ENCODE data around the gene MCTP1.

DNA sequence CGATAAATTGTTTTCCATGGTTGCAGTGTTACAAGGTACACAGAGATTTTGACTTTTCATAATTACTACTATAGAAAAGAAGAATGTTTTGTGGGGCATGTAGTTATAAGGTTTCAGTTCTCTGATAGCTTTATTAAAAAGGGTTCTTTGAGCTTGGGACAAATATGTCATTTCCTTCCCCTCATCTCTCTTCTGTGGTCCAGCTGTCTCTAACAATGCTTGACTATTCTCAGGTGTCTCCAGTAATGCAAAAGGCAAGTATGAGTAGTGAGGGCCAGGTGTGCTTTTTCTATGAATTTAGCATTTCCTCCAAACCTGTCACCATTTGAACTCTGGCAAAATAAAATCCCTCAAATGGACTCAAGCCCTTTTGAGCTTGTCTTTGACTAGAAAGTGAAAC lies 582.2 kb downstream of the MCTP1 start:
- TF ChIP-seq, protein P1, sequence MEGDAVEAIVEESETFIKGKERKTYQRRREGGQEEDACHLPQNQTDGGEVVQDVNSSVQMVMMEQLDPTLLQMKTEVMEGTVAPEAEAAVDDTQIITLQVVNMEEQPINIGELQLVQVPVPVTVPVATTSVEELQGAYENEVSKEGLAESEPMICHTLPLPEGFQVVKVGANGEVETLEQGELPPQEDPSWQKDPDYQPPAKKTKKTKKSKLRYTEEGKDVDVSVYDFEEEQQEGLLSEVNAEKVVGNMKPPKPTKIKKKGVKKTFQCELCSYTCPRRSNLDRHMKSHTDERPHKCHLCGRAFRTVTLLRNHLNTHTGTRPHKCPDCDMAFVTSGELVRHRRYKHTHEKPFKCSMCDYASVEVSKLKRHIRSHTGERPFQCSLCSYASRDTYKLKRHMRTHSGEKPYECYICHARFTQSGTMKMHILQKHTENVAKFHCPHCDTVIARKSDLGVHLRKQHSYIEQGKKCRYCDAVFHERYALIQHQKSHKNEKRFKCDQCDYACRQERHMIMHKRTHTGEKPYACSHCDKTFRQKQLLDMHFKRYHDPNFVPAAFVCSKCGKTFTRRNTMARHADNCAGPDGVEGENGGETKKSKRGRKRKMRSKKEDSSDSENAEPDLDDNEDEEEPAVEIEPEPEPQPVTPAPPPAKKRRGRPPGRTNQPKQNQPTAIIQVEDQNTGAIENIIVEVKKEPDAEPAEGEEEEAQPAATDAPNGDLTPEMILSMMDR (IDR thresholded peaks at IDR 0.05), result no peak
- TF ChIP-seq POLR2A (IDR thresholded peaks at IDR 0.05) (no peak), POLR2AphosphoS5 (IDR thresholded peaks at IDR 0.05) (no peak)
